Lung (tissue), 12 donors: Measurements from ENCODE around the gene CRBN. TPM values are rescaled to one million over a fixed set of nuclear protein-coding genes. Genes with fewer than 3 reads are reported as not detected.

ENCODE experiments used
- ATAC-seq: fragments of 200-7000 bp; cut with Tn5 transposase; one replicate; pipeline ENCODE4 v1.9.1; 2020; ENCODE audit warnings: moderate number of reproducible peaks; ENCODE audit not compliant: insufficient read depth, low FRiP score
- DNase-seq, 3 donors: peaks; one replicate each; pipeline ENCODE4 v3.0.0-alpha.2; 2013 to 2017
- H3K27ac ChIP-seq, 2 donors: one replicate each; pipeline ENCODE4 v1.5.1; 2013; ENCODE audit warnings: mild to moderate bottlenecking in 2 of 2, moderate library complexity in 2 of 2, control low read depth in 1 of 2, inconsistent platforms in 1 of 2, low read depth in 1 of 2, low read length in 1 of 2
- H3K27me3 ChIP-seq, 3 donors: one replicate each; pipeline ENCODE4 v1.5.1; 2013; ENCODE audit warnings: low read length in 2 of 3; ENCODE audit not compliant: control insufficient read depth in 3 of 3, insufficient read depth in 3 of 3
- H3K36me3 ChIP-seq, 4 donors: one replicate each; pipeline ENCODE4 v1.5.1; 2013; ENCODE audit warnings: low read length in 4 of 4, mild to moderate bottlenecking in 1 of 4, moderate library complexity in 1 of 4; ENCODE audit not compliant: control insufficient read depth in 4 of 4, insufficient read depth in 4 of 4
- H3K4me1 ChIP-seq, 5 donors: one replicate each; pipeline ENCODE4 v1.5.1; 2013; ENCODE audit warnings: low read length in 5 of 5, mild to moderate bottlenecking in 2 of 5, moderate library complexity in 1 of 5; ENCODE audit not compliant: control insufficient read depth in 5 of 5, insufficient read depth in 5 of 5
- H3K4me3 ChIP-seq: one replicate; pipeline ENCODE4 v1.5.1; 2013; ENCODE audit warnings: mild to moderate bottlenecking, control low read depth, moderate library complexity
- H3K9ac ChIP-seq, 2 donors: one replicate each; pipeline ENCODE4 v1.5.1; 2013; ENCODE audit warnings: low read length in 2 of 2, control low read depth in 1 of 2; ENCODE audit not compliant: insufficient read depth in 1 of 2
- H3K9me3 ChIP-seq, 4 donors: one replicate each; pipeline ENCODE4 v1.5.1; 2013; ENCODE audit warnings: low read length in 3 of 4, mild to moderate bottlenecking in 1 of 4, moderate library complexity in 1 of 4; ENCODE audit not compliant: control insufficient read depth in 4 of 4, insufficient read depth in 3 of 4
- WGBS, 2 donors: extraction: QIAGEN DNeasy Blood & Tissue Kit; methylation state at CpG; one replicate each; pipeline ENCODE4 v1.1.7; 2013; 5-methylcytosine and 5-hydroxymethylcytosine counted together
- polyA plus RNA-seq, 2 donors: library from polyadenylated mRNA; stranded (reverse); fragments of 200-250 nt; gene quantifications; one replicate each; pipeline ENCODE4 v1.2.1, GENCODE V29; 2013
- total RNA-seq, 2 donors: library from RNA; depleted of rRNA in 1 of 2; stranded (reverse); fragments of >200 nt in 1 of 2; gene quantifications; one replicate each; pipeline ENCODE4 v1.2.1, GENCODE V29; 2014 to 2021
- TF ChIP-seq, protein P1 (sequence below): IDR thresholded peaks from 2 replicates; pipeline ENCODE4 v1.5.1; 2012; ENCODE audit warnings: mild to moderate bottlenecking; ENCODE audit errors: control extremely low read depth, extremely low read depth
- donor health status: control.
- donor health status: control.
- donor health status: Bipolar disorder and iron deficiency.
- donor health status: healthy.
- donor health status: DM: yes; HTN: yes; CAD: no.

Gene CRBN
- total and polyA plus RNA-seq, 4 donors: 20.9 to 132 (median 30.7) TPM

DNA sequence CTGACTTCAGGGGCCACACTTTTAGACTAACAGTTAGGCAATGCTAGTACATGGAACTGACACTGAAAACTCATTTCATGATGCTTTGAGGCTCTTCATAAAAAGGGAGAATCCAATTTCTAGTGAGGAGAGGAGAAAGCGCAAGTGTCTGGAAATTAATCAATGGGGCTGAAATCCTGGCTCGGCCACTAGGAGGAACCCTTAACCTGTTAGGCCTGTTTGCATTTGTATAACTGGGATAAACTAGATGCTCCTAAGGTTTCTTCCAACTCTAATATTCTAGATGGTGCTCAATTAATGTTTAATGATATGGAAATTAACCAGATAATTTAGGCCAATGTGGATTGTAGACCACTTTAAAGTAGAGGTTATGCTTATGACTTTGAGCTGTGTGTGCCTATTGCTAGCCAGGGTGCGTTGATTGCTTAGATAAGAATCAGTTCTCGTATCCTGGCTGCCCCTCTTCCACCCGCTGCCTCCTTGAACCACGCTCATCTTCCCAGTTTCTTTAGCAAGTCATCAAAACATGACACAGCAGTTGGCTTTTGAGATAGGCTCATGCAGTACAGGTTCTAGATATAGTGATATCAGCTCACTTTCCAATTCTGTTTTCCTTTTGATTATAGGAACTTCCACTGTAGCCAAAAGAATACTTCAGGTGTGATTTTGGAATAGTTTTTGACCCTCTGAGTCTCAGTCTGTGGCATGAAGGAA lies 16.8 kb upstream of the CRBN start:
- TF ChIP-seq, protein P1, sequence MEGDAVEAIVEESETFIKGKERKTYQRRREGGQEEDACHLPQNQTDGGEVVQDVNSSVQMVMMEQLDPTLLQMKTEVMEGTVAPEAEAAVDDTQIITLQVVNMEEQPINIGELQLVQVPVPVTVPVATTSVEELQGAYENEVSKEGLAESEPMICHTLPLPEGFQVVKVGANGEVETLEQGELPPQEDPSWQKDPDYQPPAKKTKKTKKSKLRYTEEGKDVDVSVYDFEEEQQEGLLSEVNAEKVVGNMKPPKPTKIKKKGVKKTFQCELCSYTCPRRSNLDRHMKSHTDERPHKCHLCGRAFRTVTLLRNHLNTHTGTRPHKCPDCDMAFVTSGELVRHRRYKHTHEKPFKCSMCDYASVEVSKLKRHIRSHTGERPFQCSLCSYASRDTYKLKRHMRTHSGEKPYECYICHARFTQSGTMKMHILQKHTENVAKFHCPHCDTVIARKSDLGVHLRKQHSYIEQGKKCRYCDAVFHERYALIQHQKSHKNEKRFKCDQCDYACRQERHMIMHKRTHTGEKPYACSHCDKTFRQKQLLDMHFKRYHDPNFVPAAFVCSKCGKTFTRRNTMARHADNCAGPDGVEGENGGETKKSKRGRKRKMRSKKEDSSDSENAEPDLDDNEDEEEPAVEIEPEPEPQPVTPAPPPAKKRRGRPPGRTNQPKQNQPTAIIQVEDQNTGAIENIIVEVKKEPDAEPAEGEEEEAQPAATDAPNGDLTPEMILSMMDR: no peak
- H3K36me3 ChIP-seq: no peaks in the 10 kb centered on the region
- H3K9me3 ChIP-seq: no peaks in the 10 kb centered on the region
- H3K9ac ChIP-seq: no peak overlapping the region
- H3K27me3 ChIP-seq: peaks cover 0 to 3% (median 3%) of the 10 kb centered on the region in 3 donors
- H3K4me1 ChIP-seq: peaks cover 0 to 26% (median 0%) of the 10 kb centered on the region in 5 donors
- no peak for ATAC-seq
- WGBS, 2 donors: 44 to 52% methylated on average over 6 of the region's 6 CpGs
- no peak overlapping the region for H3K4me3 ChIP-seq
- H3K27ac ChIP-seq: no peak overlapping the region
- DNase-seq: peak in 1 of 3 donors; percentile 26

DNA sequence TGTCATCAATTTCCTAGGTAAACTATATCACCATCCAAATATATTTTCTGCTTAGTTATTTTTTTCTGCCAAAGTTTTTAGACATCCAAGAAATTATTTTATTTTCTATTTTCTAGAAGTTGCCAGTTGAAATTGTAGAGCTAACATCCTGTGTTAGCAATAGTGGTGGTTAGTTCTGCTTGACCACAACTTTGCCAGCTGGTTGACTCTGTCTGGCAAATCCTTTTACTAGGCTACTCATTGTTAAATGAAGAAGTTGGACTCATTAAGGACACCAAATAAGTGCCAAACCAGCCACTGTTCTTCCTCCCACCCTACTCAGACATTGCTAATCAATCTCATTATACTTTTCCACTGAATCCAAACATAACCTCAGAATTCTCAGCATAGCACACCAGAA lies 15.4 kb upstream of the CRBN start:
- ATAC-seq: no peak
- Histone ChIP-seq H3K27me3 (peaks cover 0 to 3% (median 3%) of the 10 kb centered on the region in 3 donors), H3K36me3 (no peaks in the 10 kb centered on the region), H3K9ac (no peak overlapping the region), H3K9me3 (no peaks in the 10 kb centered on the region), H3K27ac (no peak overlapping the region), H3K4me1 (peaks cover 0 to 27% (median 0%) of the 10 kb centered on the region in 5 donors), H3K4me3 (no peak overlapping the region)
- no peak for DNase-seq
- TF ChIP-seq, protein P1: no peak

DNA sequence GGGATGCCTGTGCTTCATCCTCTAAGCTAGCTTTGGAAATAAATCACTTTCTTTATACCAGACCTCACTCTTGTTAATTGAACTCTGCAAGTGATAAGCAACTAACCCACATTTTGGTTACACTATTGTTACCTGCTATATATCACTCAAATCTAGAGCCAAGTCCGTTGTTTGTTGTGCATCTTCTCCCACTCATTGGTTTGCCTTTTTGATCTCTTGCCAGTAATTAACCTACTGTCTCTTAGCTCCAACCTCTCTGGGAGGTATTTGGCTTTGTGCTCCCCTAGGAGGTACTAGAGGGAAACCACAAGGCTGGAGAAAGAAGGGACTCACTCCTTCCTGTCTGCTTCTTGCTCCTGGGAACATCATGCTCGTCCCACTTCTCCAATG lies 12.8 kb upstream of the CRBN start:
- DNase-seq (no peak), ATAC-seq (no peak)
- H3K36me3 ChIP-seq: no peaks in the 10 kb centered on the region
- 9 to 25% methylated on average over 2 of the region's 2 CpGs for WGBS, 2 donors
- peaks cover 0 to 16% (median 0%) of the 10 kb centered on the region in 5 donors for H3K4me1 ChIP-seq
- peaks cover 0 to 3% (median 3%) of the 10 kb centered on the region in 3 donors for H3K27me3 ChIP-seq
- no peak overlapping the region for H3K4me3 ChIP-seq
- no peak overlapping the region for H3K27ac ChIP-seq
- TF ChIP-seq, protein P1: no peak
- no peak overlapping the region for H3K9ac ChIP-seq
- peaks cover 0 to 1% (median under 1%) of the 10 kb centered on the region in 4 donors for H3K9me3 ChIP-seq
